Measurements from ENCODE around the gene IGSF3.

Gene IGSF3

GRCh38 chr1:116697548-116698243, 30.2 kb upstream of the IGSF3 start:
- H3K27ac Mint-ChIP-seq, result no peak overlapping the region
- H3K27me3 Mint-ChIP-seq (ENCODE audit: low read depth), result no peaks in the 10 kb centered on the region
- no peaks in the 10 kb centered on the region for H3K36me3 Mint-ChIP-seq (ENCODE audit: low read depth)
- H3K4me1 Mint-ChIP-seq (ENCODE audit: low read depth), result no peaks in the 10 kb centered on the region
- DNase-seq (ENCODE audit: low spot score), result no peak
- no peaks in the 10 kb centered on the region for H3K9me3 Mint-ChIP-seq
- no peak overlapping the region for H3K4me3 Mint-ChIP-seq

- DNase-seq (ENCODE audit: low spot score), result no peak
- H3K36me3 Mint-ChIP-seq (ENCODE audit: low read depth), result no peaks in the 10 kb centered on the region
- H3K27ac Mint-ChIP-seq, result no peak overlapping the region
- no peaks in the 10 kb centered on the region for H3K9me3 Mint-ChIP-seq
- H3K4me3 Mint-ChIP-seq, result no peak overlapping the region
- no peaks in the 10 kb centered on the region for H3K4me1 Mint-ChIP-seq (ENCODE audit: low read depth)
- peaks cover 6% of the 10 kb centered on the region for H3K27me3 Mint-ChIP-seq (ENCODE audit: low read depth)
Measured at GRCh38 chr1:116694524-116694923, 27.0 kb upstream of the IGSF3 start.

- Mint-ChIP-seq H3K4me1 (ENCODE audit: low read depth) (no peaks in the 10 kb centered on the region), H3K9me3 (no peaks in the 10 kb centered on the region), H3K36me3 (ENCODE audit: low read depth) (no peaks in the 10 kb centered on the region), H3K4me3 (no peak overlapping the region), H3K27me3 (ENCODE audit: low read depth) (peaks cover 6% of the 10 kb centered on the region), H3K27ac (no peak overlapping the region)
- no peak for DNase-seq (ENCODE audit: low spot score)
Measured at GRCh38 chr1:116693759-116694480, 26.4 kb upstream of the IGSF3 start.

GRCh38 chr1:116692879-116693278, 25.3 kb upstream of the IGSF3 start:
- Mint-ChIP-seq H3K4me1 (ENCODE audit: low read depth) (no peaks in the 10 kb centered on the region), H3K4me3 (no peak overlapping the region), H3K27ac (no peak overlapping the region), H3K9me3 (no peaks in the 10 kb centered on the region), H3K27me3 (ENCODE audit: low read depth) (peaks cover 6% of the 10 kb centered on the region), H3K36me3 (ENCODE audit: low read depth) (no peaks in the 10 kb centered on the region)
- no peak for DNase-seq (ENCODE audit: low spot score)

GRCh38 chr1:116690849-116691406, 23.4 kb upstream of the IGSF3 start:
- Mint-ChIP-seq H3K36me3 (ENCODE audit: low read depth) (no peaks in the 10 kb centered on the region), H3K4me3 (no peak overlapping the region), H3K4me1 (ENCODE audit: low read depth) (no peaks in the 10 kb centered on the region), H3K9me3 (no peaks in the 10 kb centered on the region), H3K27me3 (ENCODE audit: low read depth) (peaks cover 6% of the 10 kb centered on the region), H3K27ac (no peak overlapping the region)
- DNase-seq (ENCODE audit: low spot score), result no peak

GRCh38 chr1:116690396-116690848, 22.9 kb upstream of the IGSF3 start:
- Mint-ChIP-seq H3K4me1 (ENCODE audit: low read depth) (no peaks in the 10 kb centered on the region), H3K27me3 (ENCODE audit: low read depth) (peaks cover 6% of the 10 kb centered on the region), H3K27ac (no peak overlapping the region), H3K4me3 (no peak overlapping the region), H3K9me3 (no peaks in the 10 kb centered on the region), H3K36me3 (ENCODE audit: low read depth) (no peaks in the 10 kb centered on the region)
- DNase-seq (ENCODE audit: low spot score), result no peak

GRCh38 chr1:116686723-116687352, 19.3 kb upstream of the IGSF3 start:
- DNase-seq (ENCODE audit: low spot score), result no peak
- no peaks in the 10 kb centered on the region for H3K4me1 Mint-ChIP-seq (ENCODE audit: low read depth)
- H3K4me3 Mint-ChIP-seq, result no peak overlapping the region
- H3K27me3 Mint-ChIP-seq (ENCODE audit: low read depth), result peaks cover 2% of the 10 kb centered on the region
- no peak overlapping the region for H3K27ac Mint-ChIP-seq
- H3K36me3 Mint-ChIP-seq (ENCODE audit: low read depth), result no peaks in the 10 kb centered on the region
- no peaks in the 10 kb centered on the region for H3K9me3 Mint-ChIP-seq

- Mint-ChIP-seq H3K9me3 (no peaks in the 10 kb centered on the region), H3K36me3 (ENCODE audit: low read depth) (no peaks in the 10 kb centered on the region), H3K27ac (no peak overlapping the region), H3K4me3 (no peak overlapping the region), H3K4me1 (ENCODE audit: low read depth) (no peaks in the 10 kb centered on the region), H3K27me3 (ENCODE audit: low read depth) (no peaks in the 10 kb centered on the region)
- DNase-seq (ENCODE audit: low spot score), result no peak
Measured at GRCh38 chr1:116686175-116686574, 18.6 kb upstream of the IGSF3 start.

- Mint-ChIP-seq H3K27ac (no peak overlapping the region), H3K4me1 (ENCODE audit: low read depth) (no peaks in the 10 kb centered on the region), H3K36me3 (ENCODE audit: low read depth) (no peaks in the 10 kb centered on the region), H3K4me3 (no peak overlapping the region), H3K27me3 (ENCODE audit: low read depth) (no peaks in the 10 kb centered on the region), H3K9me3 (no peaks in the 10 kb centered on the region)
- DNase-seq (ENCODE audit: low spot score), result no peak
Measured at GRCh38 chr1:116684575-116684974, 17.0 kb upstream of the IGSF3 start.

- no peak for DNase-seq (ENCODE audit: low spot score)
- Mint-ChIP-seq H3K36me3 (ENCODE audit: low read depth) (no peaks in the 10 kb centered on the region), H3K27ac (no peak overlapping the region), H3K4me1 (ENCODE audit: low read depth) (no peaks in the 10 kb centered on the region), H3K4me3 (no peak overlapping the region), H3K9me3 (no peaks in the 10 kb centered on the region), H3K27me3 (ENCODE audit: low read depth) (peaks cover 6% of the 10 kb centered on the region)
Measured at GRCh38 chr1:116682641-116683221, 15.2 kb upstream of the IGSF3 start.

- Mint-ChIP-seq H3K27me3 (ENCODE audit: low read depth) (peaks cover 10% of the 10 kb centered on the region), H3K9me3 (no peaks in the 10 kb centered on the region), H3K27ac (no peak overlapping the region), H3K4me3 (no peak overlapping the region), H3K4me1 (ENCODE audit: low read depth) (no peaks in the 10 kb centered on the region), H3K36me3 (ENCODE audit: low read depth) (no peaks in the 10 kb centered on the region)
- DNase-seq (ENCODE audit: low spot score), result no peak
Measured at GRCh38 chr1:116681343-116681899, 13.9 kb upstream of the IGSF3 start.

- H3K27ac Mint-ChIP-seq, result no peak overlapping the region
- H3K4me3 Mint-ChIP-seq, result no peak overlapping the region
- no peaks in the 10 kb centered on the region for H3K36me3 Mint-ChIP-seq (ENCODE audit: low read depth)
- H3K27me3 Mint-ChIP-seq (ENCODE audit: low read depth), result peaks cover 14% of the 10 kb centered on the region
- no peak for DNase-seq (ENCODE audit: low spot score)
- H3K9me3 Mint-ChIP-seq, result no peaks in the 10 kb centered on the region
- H3K4me1 Mint-ChIP-seq (ENCODE audit: low read depth), result no peaks in the 10 kb centered on the region
Measured at GRCh38 chr1:116680752-116681151, 13.2 kb upstream of the IGSF3 start.

- no peak for DNase-seq (ENCODE audit: low spot score)
- H3K4me1 Mint-ChIP-seq (ENCODE audit: low read depth), result no peaks in the 10 kb centered on the region
- peaks cover 14% of the 10 kb centered on the region for H3K27me3 Mint-ChIP-seq (ENCODE audit: low read depth)
- H3K9me3 Mint-ChIP-seq, result no peaks in the 10 kb centered on the region
- H3K4me3 Mint-ChIP-seq, result no peak overlapping the region
- H3K36me3 Mint-ChIP-seq (ENCODE audit: low read depth), result no peaks in the 10 kb centered on the region
- no peak overlapping the region for H3K27ac Mint-ChIP-seq
Measured at GRCh38 chr1:116679828-116680628, 12.5 kb upstream of the IGSF3 start.
